K562 (cell line): ENCODE measurements around the gene UFSP1. TPM values are rescaled to one million over a fixed set of nuclear protein-coding genes. Genes with fewer than 3 reads are reported as not detected.

Source experiments
- E2F3 ChIP-seq: fragments of 250-450 bp; sonication (Bioruptor Pico); IDR thresholded peaks from 2 replicates; pipeline ENCODE4 v1.4.0; 2020; ENCODE audit warnings: mild to moderate bottlenecking
- ELF1 ChIP-seq: fragments of 200-800 bp; sonication (Bioruptor generic); IDR thresholded peaks from 2 replicates; pipeline ENCODE4 v1.6.1; 2016; ENCODE audit warnings: missing genetic modification characterization, missing compliant biosample characterization
- GATAD2B ChIP-seq: fragments of 450-650 bp; IDR thresholded peaks from 2 replicates; pipeline ENCODE4 v1.6.1; 2017; ENCODE audit warnings: mild to moderate bottlenecking, borderline replicate concordance
- MTA1 ChIP-seq: fragments of 450-650 bp; IDR thresholded peaks from 2 replicates; pipeline ENCODE4 v1.6.1; 2017; ENCODE audit warnings: borderline replicate concordance
- NFE2L1 ChIP-seq: fragments of 450-650 bp; IDR thresholded peaks from 2 replicates; pipeline ENCODE4 v1.6.1; 2016; ENCODE audit warnings: missing genetic modification characterization, low read depth, mild to moderate bottlenecking, missing compliant biosample characterization, moderate library complexity, borderline replicate concordance
- RBBP5 ChIP-seq: fragments of 200-600 bp; sonication (generic); IDR thresholded peaks from 2 replicates; pipeline ENCODE4 v1.6.1; 2012; ENCODE audit warnings: borderline replicate concordance, mild to moderate bottlenecking, low read length, control low read depth, inconsistent platforms; ENCODE audit not compliant: insufficient read depth, poor library complexity, severe bottlenecking
- SETDB1 ChIP-seq: IDR thresholded peaks from one replicate; pipeline ENCODE4 v1.6.1; 2012; ENCODE audit warnings: low read length, control low read depth, inconsistent platforms
- SLC30A9 ChIP-seq: fragments of 250-450 bp; sonication (Bioruptor Pico); IDR thresholded peaks from 2 replicates; pipeline ENCODE4 v1.8.0; 2022; ENCODE audit warnings: mild to moderate bottlenecking, moderate library complexity
- SMARCE1 ChIP-seq: fragments of 450-650 bp; IDR thresholded peaks from 2 replicates; pipeline ENCODE4 v1.7.1; 2016; ENCODE audit warnings: mild to moderate bottlenecking
- TAF7 ChIP-seq: fragments of 450-650 bp; IDR thresholded peaks from 2 replicates; pipeline ENCODE4 v1.6.1; 2016; ENCODE audit warnings: missing genetic modification characterization, missing compliant biosample characterization
- TEAD1 ChIP-seq, 2 experiments: fragments of 450-650 bp in 1 of 2; sonication (generic) in 1 of 2; formaldehyde crosslinking; IDR thresholded peaks; 2 replicates each; pipeline versions ENCODE4 v1.4.0 to v1.8.0; 2020 to 2022; ENCODE audit warnings: mild to moderate bottlenecking in 2 of 2, missing genetic modification reagents in 1 of 2
- TSC22D4 ChIP-seq: fragments of 450-650 bp; IDR thresholded peaks from 2 replicates; pipeline ENCODE4 v1.6.1; 2016; ENCODE audit warnings: missing genetic modification characterization, missing biosample characterization, control low read depth
- ZNF121 ChIP-seq: sonication (generic); formaldehyde crosslinking; conservative IDR thresholded peaks from 2 replicates; pipeline ENCODE4 v1.8.0; 2022; ENCODE audit warnings: missing genetic modification reagents
- ZNF133 ChIP-seq: fragments of 250-450 bp; sonication (Bioruptor Pico); IDR thresholded peaks from 2 replicates; pipeline ENCODE4 v1.4.0; 2020; ENCODE audit warnings: mild to moderate bottlenecking
- ZNF57 ChIP-seq: fragments of 450-650 bp; formaldehyde crosslinking; IDR thresholded peaks from 2 replicates; pipeline ENCODE4 v1.4.0; 2020; ENCODE audit warnings: mild to moderate bottlenecking, moderate library complexity
- ZNF584 ChIP-seq: fragments of 200-800 bp; sonication (Bioruptor generic); IDR thresholded peaks from 2 replicates; pipeline ENCODE4 v1.6.1; 2016; ENCODE audit warnings: low read depth, mild to moderate bottlenecking, missing genetic modification characterization, missing compliant biosample characterization
- ZNF764 ChIP-seq: fragments of 250-450 bp; sonication (Bioruptor Pico); IDR thresholded peaks from 2 replicates; pipeline ENCODE4 v1.4.0; 2020; ENCODE audit warnings: low read depth, mild to moderate bottlenecking, moderate library complexity
- polyA plus RNA-seq, 8 experiments: library from polyadenylated mRNA; depleted of rRNA in 4 of 8; stranded (reverse) in 5 of 8; unstranded in 3 of 8; fragments of >200 nt; fragmentation: Nextera tagmentation in 2 of 8; fragmentation: Illumina TruSeq in 1 of 8; extraction: Ambion mirVana in 2 of 8; extraction: Trizol in 1 of 8; gene quantifications; 2 replicates each; pipeline versions ENCODE4 v1.2.1 to v1.2.3, GENCODE V29; 2011 to 2014; ENCODE audit warnings: inconsistent platforms in 1 of 8, missing spikeins in 1 of 8
- total RNA-seq, 7 experiments: library from RNA; depleted of rRNA in 6 of 7; stranded (reverse); fragments of >200 nt in 6 of 7; fragmentation: Illumina TruSeq in 2 of 7; extraction: Trizol in 2 of 7; gene quantifications; 2 replicates each; pipeline versions ENCODE4 v1.2.1 to v1.2.3, GENCODE V29; 2011 to 2021; ENCODE audit warnings: low replicate concordance in 1 of 7
- TF ChIP-seq, protein P1 (sequence below): fragments of 250-450 bp; sonication (Bioruptor Pico); IDR thresholded peaks from 2 replicates; pipeline ENCODE4 v1.6.1; 2021; ENCODE audit warnings: mild to moderate bottlenecking
- TF ChIP-seq, protein P2 (sequence below), 2 experiments: fragments of 450-650 bp in 1 of 2; sonication (generic) in 1 of 2; formaldehyde crosslinking in 1 of 2; IDR thresholded peaks; 2 replicates each; pipeline versions ENCODE4 v1.7.1 to v1.9.0; 2016 to 2022; ENCODE audit warnings: inconsistent platforms in 1 of 2, mild to moderate bottlenecking in 1 of 2, missing genetic modification reagents in 1 of 2

UFSP1 gene
- total and polyA plus RNA-seq, 9 of the 15 experiments (the other 6 are each of a cell fraction or from before 2014, with no cell fraction given), result 0.50 to 18.8 (median 2.1) TPM

DNA sequence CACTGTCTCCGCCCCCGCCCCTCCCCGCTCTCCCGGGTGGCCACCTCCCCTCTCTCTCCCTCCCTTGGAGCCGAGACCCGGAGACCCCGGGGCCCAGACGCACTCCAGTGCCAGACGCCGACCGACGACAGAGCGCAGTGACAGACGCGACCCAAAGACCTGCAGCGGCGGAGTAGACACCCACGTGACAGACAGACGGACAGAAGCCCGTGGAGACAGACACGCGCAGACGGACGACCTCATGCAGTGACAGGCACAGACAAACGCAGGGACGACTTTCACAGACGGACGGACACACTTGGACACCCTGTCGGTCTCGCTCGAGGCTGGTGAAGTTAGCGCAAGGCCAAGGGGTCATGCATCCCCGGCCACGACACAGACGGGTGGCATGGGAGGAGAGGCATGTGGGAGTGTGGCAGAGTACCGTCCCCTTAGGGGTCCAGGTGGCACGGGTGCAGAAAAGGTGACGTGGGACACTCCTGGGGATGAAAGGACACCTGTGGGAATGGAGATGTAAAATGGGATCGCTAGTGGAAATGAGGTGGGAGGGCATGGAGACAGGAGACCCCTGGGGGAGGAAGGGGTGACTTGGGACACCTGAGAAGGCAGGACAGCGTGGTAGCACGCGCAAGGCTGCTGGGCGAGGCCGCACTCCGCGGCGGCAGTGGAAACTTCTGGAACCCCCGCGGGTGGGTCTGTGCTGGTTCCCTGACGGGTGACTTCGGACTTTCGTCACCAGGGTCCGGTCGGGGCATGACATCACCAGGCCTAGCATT is 6.6 kb upstream of the UFSP1 start (continued):
- TF ChIP-seq GATAD2B, result no peak; the same call in 1 of the 2 replicates
- no peak for TF ChIP-seq RBBP5
- TF ChIP-seq ZNF133 (CRISPR knock-in tag), result no peak
- no peak for TF ChIP-seq ELF1 (tag)
- TF ChIP-seq ZNF121 (CRISPR knock-in tag), result no peak; the same call in 1 of the 2 replicates
- TF ChIP-seq ZNF764, result no peak
- TF ChIP-seq MTA1, result peak; percentile 88
- TF ChIP-seq SMARCE1, result peak; percentile 47; the same call in 1 of the 2 replicates
- no peak for TF ChIP-seq SLC30A9 (CRISPR knock-in tag)
- TF ChIP-seq E2F3 (CRISPR knock-in tag), result no peak
- TF ChIP-seq, protein P1, sequence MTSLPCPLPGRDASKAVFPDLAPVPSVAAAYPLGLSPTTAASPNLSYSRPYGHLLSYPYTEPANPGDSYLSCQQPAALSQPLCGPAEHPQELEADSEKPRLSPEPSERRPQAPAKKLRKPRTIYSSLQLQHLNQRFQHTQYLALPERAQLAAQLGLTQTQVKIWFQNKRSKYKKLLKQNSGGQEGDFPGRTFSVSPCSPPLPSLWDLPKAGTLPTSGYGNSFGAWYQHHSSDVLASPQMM (CRISPR knock-in tag), result no peak
- no peak for TF ChIP-seq TSC22D4 (tag)
- TF ChIP-seq TEAD1 (CRISPR knock-in tag; IDR thresholded peaks at IDR 0.05), result no peak
- no peak for TF ChIP-seq ZNF584 (CRISPR knock-in tag)
- no peak for TF ChIP-seq TAF7 (tag)
- no peak for TF ChIP-seq ZNF57 (CRISPR knock-in tag)
- TF ChIP-seq SETDB1, result no peak
- TF ChIP-seq NFE2L1 (tag), result no peak
- TF ChIP-seq, protein P2, sequence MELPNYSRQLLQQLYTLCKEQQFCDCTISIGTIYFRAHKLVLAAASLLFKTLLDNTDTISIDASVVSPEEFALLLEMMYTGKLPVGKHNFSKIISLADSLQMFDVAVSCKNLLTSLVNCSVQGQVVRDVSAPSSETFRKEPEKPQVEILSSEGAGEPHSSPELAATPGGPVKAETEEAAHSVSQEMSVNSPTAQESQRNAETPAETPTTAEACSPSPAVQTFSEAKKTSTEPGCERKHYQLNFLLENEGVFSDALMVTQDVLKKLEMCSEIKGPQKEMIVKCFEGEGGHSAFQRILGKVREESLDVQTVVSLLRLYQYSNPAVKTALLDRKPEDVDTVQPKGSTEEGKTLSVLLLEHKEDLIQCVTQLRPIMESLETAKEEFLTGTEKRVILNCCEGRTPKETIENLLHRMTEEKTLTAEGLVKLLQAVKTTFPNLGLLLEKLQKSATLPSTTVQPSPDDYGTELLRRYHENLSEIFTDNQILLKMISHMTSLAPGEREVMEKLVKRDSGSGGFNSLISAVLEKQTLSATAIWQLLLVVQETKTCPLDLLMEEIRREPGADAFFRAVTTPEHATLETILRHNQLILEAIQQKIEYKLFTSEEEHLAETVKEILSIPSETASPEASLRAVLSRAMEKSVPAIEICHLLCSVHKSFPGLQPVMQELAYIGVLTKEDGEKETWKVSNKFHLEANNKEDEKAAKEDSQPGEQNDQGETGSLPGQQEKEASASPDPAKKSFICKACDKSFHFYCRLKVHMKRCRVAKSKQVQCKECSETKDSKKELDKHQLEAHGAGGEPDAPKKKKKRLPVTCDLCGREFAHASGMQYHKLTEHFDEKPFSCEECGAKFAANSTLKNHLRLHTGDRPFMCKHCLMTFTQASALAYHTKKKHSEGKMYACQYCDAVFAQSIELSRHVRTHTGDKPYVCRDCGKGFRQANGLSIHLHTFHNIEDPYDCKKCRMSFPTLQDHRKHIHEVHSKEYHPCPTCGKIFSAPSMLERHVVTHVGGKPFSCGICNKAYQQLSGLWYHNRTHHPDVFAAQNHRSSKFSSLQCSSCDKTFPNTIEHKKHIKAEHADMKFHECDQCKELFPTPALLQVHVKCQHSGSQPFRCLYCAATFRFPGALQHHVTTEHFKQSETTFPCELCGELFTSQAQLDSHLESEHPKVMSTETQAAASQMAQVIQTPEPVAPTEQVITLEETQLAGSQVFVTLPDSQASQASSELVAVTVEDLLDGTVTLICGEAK (IDR thresholded peaks at IDR 0.05), result no peak
- TF ChIP-seq, protein P2 (CRISPR knock-in tag; IDR thresholded peaks at IDR 0.05), result no peak
